ENCODE measurements around the gene PTPRN.
"Not testable (repeated sequence)": the region's sequence is repeated elsewhere in the genome, so short reads cannot be mapped to it uniquely, and the experiment has no call there.

Gene PTPRN

DNA sequence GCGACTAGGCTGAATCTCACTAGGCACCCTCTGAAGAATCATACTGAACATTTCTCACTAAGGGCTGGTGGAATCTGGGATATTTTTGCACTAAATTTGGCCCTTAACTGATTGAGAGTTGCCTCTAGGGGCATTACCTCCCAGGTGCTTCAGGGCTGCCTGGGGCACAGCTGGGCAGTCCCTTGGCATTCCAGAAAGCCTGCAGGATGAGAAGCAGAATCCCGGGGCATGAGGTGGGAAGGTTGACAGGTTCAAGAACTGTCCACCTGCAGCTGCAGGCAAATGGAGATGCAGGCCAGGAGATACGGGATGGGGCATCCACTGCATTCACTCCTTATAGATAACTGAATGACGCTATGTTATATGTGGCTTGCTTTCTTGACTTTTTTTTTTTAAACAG, 15.9 kb upstream of the PTPRN start:
- H3K9ac ChIP-seq (ENCODE audit: low read length), result no peak overlapping the region
- no peaks in the 10 kb centered on the region for H3F3A ChIP-seq (ENCODE audit: insufficient read depth, low read length)
- H3K4me1 ChIP-seq (ENCODE audit: insufficient read depth, low read length, severe bottlenecking), result no peaks in the 10 kb centered on the region
- H3K79me2 ChIP-seq (ENCODE audit: insufficient read depth, low read length), result no peaks in the 10 kb centered on the region
- H4K20me1 ChIP-seq (ENCODE audit: insufficient read depth, low read length), result no peaks in the 10 kb centered on the region
- TF ChIP-seq, protein P1, sequence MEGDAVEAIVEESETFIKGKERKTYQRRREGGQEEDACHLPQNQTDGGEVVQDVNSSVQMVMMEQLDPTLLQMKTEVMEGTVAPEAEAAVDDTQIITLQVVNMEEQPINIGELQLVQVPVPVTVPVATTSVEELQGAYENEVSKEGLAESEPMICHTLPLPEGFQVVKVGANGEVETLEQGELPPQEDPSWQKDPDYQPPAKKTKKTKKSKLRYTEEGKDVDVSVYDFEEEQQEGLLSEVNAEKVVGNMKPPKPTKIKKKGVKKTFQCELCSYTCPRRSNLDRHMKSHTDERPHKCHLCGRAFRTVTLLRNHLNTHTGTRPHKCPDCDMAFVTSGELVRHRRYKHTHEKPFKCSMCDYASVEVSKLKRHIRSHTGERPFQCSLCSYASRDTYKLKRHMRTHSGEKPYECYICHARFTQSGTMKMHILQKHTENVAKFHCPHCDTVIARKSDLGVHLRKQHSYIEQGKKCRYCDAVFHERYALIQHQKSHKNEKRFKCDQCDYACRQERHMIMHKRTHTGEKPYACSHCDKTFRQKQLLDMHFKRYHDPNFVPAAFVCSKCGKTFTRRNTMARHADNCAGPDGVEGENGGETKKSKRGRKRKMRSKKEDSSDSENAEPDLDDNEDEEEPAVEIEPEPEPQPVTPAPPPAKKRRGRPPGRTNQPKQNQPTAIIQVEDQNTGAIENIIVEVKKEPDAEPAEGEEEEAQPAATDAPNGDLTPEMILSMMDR (IDR thresholded peaks at IDR 0.05; ENCODE audit: low read length), result no peak
- TF ChIP-seq EZH2 (IDR thresholded peaks at IDR 0.05; ENCODE audit: borderline replicate concordance, low read length), result no peak
- no peak overlapping the region for H3K4me2 ChIP-seq (ENCODE audit: low read length)
- no peak overlapping the region for H3K27ac ChIP-seq (ENCODE audit: low read depth, low read length, poor library complexity, severe bottlenecking)
- H3K27me3 ChIP-seq (ENCODE audit: insufficient read depth, low read length), result no peaks in the 10 kb centered on the region
- H3K9me3 ChIP-seq (ENCODE audit: low read length), result no peaks in the 10 kb centered on the region
- H3K4me3 ChIP-seq (ENCODE audit: low read depth, low read length, poor library complexity, severe bottlenecking), result no peak overlapping the region
- H3K9me2 ChIP-seq (ENCODE audit: low read depth, low read length), result no peaks in the 10 kb centered on the region
- no peaks in the 10 kb centered on the region for H3K36me3 ChIP-seq (ENCODE audit: insufficient read depth, low read length)
- no peak overlapping the region for H2AFZ ChIP-seq (ENCODE audit: low read length)

- Histone ChIP-seq H4K20me1 (ENCODE audit: insufficient read depth, low read length) (no peaks in the 10 kb centered on the region), H3K79me2 (ENCODE audit: insufficient read depth, low read length) (no peaks in the 10 kb centered on the region), H3K9me2 (ENCODE audit: low read depth, low read length) (no peaks in the 10 kb centered on the region), H3K27me3 (ENCODE audit: insufficient read depth, low read length) (no peaks in the 10 kb centered on the region), H3K4me2 (ENCODE audit: low read length) (no peak overlapping the region), H3K4me3 (ENCODE audit: low read depth, low read length, poor library complexity, severe bottlenecking) (no peak overlapping the region), H3K9ac (ENCODE audit: low read length) (no peak overlapping the region), H3K27ac (ENCODE audit: low read depth, low read length, poor library complexity, severe bottlenecking) (no peak overlapping the region), H3K4me1 (ENCODE audit: insufficient read depth, low read length, severe bottlenecking) (no peaks in the 10 kb centered on the region), H3K9me3 (ENCODE audit: low read length) (no peaks in the 10 kb centered on the region), H3F3A (ENCODE audit: insufficient read depth, low read length) (no peaks in the 10 kb centered on the region), H2AFZ (ENCODE audit: low read length) (no peak overlapping the region), H3K36me3 (ENCODE audit: insufficient read depth, low read length) (no peaks in the 10 kb centered on the region)
- TF ChIP-seq, protein P1 (IDR thresholded peaks at IDR 0.05; ENCODE audit: low read length), result no peak
- no peak for TF ChIP-seq EZH2 (IDR thresholded peaks at IDR 0.05; ENCODE audit: borderline replicate concordance, low read length)
These were observed 14.2 kb upstream of the PTPRN start for GRCh38 chr2:219323434-219323833.

- no peak overlapping the region for H3K9ac ChIP-seq (ENCODE audit: low read length)
- no peaks in the 10 kb centered on the region; the same call in 1 of the 2 replicates for H3K36me3 ChIP-seq (ENCODE audit: insufficient read depth, low read length)
- H3K79me2 ChIP-seq (ENCODE audit: insufficient read depth, low read length), result no peaks in the 10 kb centered on the region
- TF ChIP-seq, protein P1 (IDR thresholded peaks at IDR 0.05; ENCODE audit: low read length), result no peak
- TF ChIP-seq EZH2 (IDR thresholded peaks at IDR 0.05; ENCODE audit: borderline replicate concordance, low read length), result no peak
- H3K27me3 ChIP-seq (ENCODE audit: insufficient read depth, low read length), result no peaks in the 10 kb centered on the region
- H3K4me3 ChIP-seq (ENCODE audit: low read depth, low read length, poor library complexity, severe bottlenecking), result no peak overlapping the region
- no peaks in the 10 kb centered on the region for H3K9me3 ChIP-seq (ENCODE audit: low read length)
- H3F3A ChIP-seq (ENCODE audit: insufficient read depth, low read length), result no peaks in the 10 kb centered on the region
- no peak overlapping the region for H3K27ac ChIP-seq (ENCODE audit: low read depth, low read length, poor library complexity, severe bottlenecking)
- H4K20me1 ChIP-seq (ENCODE audit: insufficient read depth, low read length), result no peaks in the 10 kb centered on the region
- H2AFZ ChIP-seq (ENCODE audit: low read length), result no peak overlapping the region
- no peaks in the 10 kb centered on the region for H3K4me1 ChIP-seq (ENCODE audit: insufficient read depth, low read length, severe bottlenecking)
- H3K4me2 ChIP-seq (ENCODE audit: low read length), result no peak overlapping the region
- no peaks in the 10 kb centered on the region for H3K9me2 ChIP-seq (ENCODE audit: low read depth, low read length)
These were observed 5.7 kb upstream of the PTPRN start for GRCh38 chr2:219314804-219315468.

- H3K9me3 ChIP-seq (ENCODE audit: low read length); H3F3A ChIP-seq (ENCODE audit: insufficient read depth, low read length); H3K9ac ChIP-seq (ENCODE audit: low read length); H2AFZ ChIP-seq (ENCODE audit: low read length); H3K36me3 ChIP-seq (ENCODE audit: insufficient read depth, low read length); H3K9me2 ChIP-seq (ENCODE audit: low read depth, low read length); H3K4me2 ChIP-seq (ENCODE audit: low read length); H3K27ac ChIP-seq (ENCODE audit: low read depth, low read length, poor library complexity, severe bottlenecking); H4K20me1 ChIP-seq (ENCODE audit: insufficient read depth, low read length); H3K4me1 ChIP-seq (ENCODE audit: insufficient read depth, low read length, severe bottlenecking); H3K79me2 ChIP-seq (ENCODE audit: insufficient read depth, low read length); H3K4me3 ChIP-seq (ENCODE audit: low read depth, low read length, poor library complexity, severe bottlenecking); H3K27me3 ChIP-seq (ENCODE audit: insufficient read depth, low read length): not testable (repeated sequence)
These were observed 3.6 kb upstream of the PTPRN start for GRCh38 chr2:219312683-219313263.
